Pancreas (tissue), 10 donors: ENCODE data around the gene FRZB. TPM values are rescaled to one million over a fixed set of nuclear protein-coding genes. Genes with fewer than 3 reads are reported as not detected.
"Not testable (repeated sequence)": the region's sequence is repeated elsewhere in the genome, so short reads cannot be mapped to it uniquely, and the experiment has no call there.

Experiments
- ATAC-seq, 4 donors: fragments of 200-7000 bp; cut with Tn5 transposase; one replicate each; pipeline versions ENCODE4 v1.8.0 to v1.9.1; 2020; ENCODE audit warnings: mild to moderate bottlenecking in 4 of 4, moderate library complexity in 4 of 4
- DNase-seq, 6 donors: peaks; one replicate each; pipeline ENCODE4 v3.0.0-alpha.2; 2020
- FAIRE-seq: peaks from 2 replicates; lab custom pipeline; 2012; peaks lifted over from hg19 to GRCh38; lab: Jason Lieb, UNC
- H3K27ac ChIP-seq, 4 donors: fragments of 200-600 bp; sonication (generic); 1 replicate in 3 of 4; 2 replicates in 1 of 4; pipeline versions ENCODE4 v1.5.0 to v1.8.0; 2020
- H3K27me3 ChIP-seq, 4 donors: fragments of 200-600 bp; one replicate each; pipeline ENCODE4 v1.8.0; 2021
- H3K36me3 ChIP-seq, 3 donors: fragments of 200-600 bp; sonication (generic) in 1 of 3; one replicate each; pipeline versions ENCODE4 v1.5.0 to v1.8.0; 2020 to 2021
- H3K4me1 ChIP-seq, 3 donors: fragments of 200-600 bp; one replicate each; pipeline ENCODE4 v1.8.0; 2021
- H3K4me3 ChIP-seq, 4 donors: fragments of 200-600 bp; sonication (generic) in 2 of 4; one replicate each; pipeline versions ENCODE4 v1.5.0 to v1.8.0; 2020 to 2021
- H3K9me3 ChIP-seq, 4 donors: fragments of 200-600 bp; one replicate each; pipeline ENCODE4 v1.8.0; 2021
- WGBS, 2 donors: extraction: QIAGEN DNeasy Blood & Tissue Kit; methylation state at CpG; one replicate each; pipeline ENCODE4 v1.1.7; 2013; 5-methylcytosine and 5-hydroxymethylcytosine counted together
- intact Hi-C, 3 donors: fragments of 100-400 bp; cut with DNase I; formaldehyde crosslinking; loops; one replicate each; pipeline versions ENCODE4 v1.11.1 to v1.14.2; 2022
- polyA plus RNA-seq, 2 donors: library from polyadenylated mRNA; stranded (reverse); fragments of 200-250 nt; gene quantifications; one replicate each; pipeline ENCODE4 v1.2.3, GENCODE V29; 2013
- total RNA-seq, 6 donors: library from RNA; stranded (reverse); fragmentation: NEBNext Ultra II Directional in 4 of 6; extraction: Animal tissue kit (Norgen Biotek cat#: 25700) in 4 of 6; gene quantifications; one replicate each; pipeline versions ENCODE4 v1.2.1 to v1.2.4, GENCODE V29; 2021 to 2023
- TF ChIP-seq, protein P1 (sequence below), 4 donors: fragments of 200-600 bp; sonication (generic) in 3 of 4; IDR thresholded peaks; one replicate each; pipeline versions ENCODE4 v1.5.0 to v1.8.0; 2021; ENCODE audit warnings: antibody characterized with exemption in 4 of 4
- donor health status: healthy with polysubstance abuse.
- donor health status: DM: no; HTN: no; CAD: no; lungs with moderate emphysema.
- donor health status: DM: no; HTN: no; CAD: no.
- donor health status: control.
- donor health status: control.
- donor health status: Bipolar disorder and iron deficiency.
- donor health status: DM: yes; HTN: yes; CAD: no.
- donor health status: DM: no; HTN: no; CAD: no.
- donor health status: DM: no; HTN: no; CAD: no.
- donor health status: DM: yes; HTN: yes; CAD: no.

Gene FRZB
- total and polyA plus RNA-seq, 8 donors, result 0.35 to 3.5 (median 0.78) TPM

DNA sequence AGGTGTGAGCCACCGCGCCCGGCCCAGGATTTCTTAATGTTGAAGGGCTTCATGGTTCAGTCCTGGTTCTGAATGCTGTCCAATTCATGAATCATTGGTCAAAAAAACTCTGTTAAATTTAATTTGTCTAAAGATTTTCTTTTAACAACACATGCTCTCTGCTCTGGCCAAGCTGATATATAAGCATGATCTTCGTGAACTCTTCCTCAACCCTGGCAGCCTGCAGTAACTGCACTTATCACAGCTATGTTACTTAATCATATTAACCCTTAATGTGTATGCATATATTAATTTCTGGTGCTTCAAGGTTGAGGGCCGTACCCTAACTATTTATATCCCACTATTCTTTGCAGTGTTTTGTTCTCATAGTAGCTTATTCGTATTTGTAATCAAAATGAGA, 29.4 kb upstream of the FRZB start:
- Histone ChIP-seq H3K36me3 (no peaks in the 10 kb centered on the region), H3K4me3 (no peak overlapping the region), H3K9me3 (no peaks in the 10 kb centered on the region), H3K27ac (no peak overlapping the region), H3K27me3 (no peaks in the 10 kb centered on the region), H3K4me1 (no peaks in the 10 kb centered on the region)
- FAIRE-seq (no peak), DNase-seq (no peak), ATAC-seq (no peak)
- TF ChIP-seq, protein P1, sequence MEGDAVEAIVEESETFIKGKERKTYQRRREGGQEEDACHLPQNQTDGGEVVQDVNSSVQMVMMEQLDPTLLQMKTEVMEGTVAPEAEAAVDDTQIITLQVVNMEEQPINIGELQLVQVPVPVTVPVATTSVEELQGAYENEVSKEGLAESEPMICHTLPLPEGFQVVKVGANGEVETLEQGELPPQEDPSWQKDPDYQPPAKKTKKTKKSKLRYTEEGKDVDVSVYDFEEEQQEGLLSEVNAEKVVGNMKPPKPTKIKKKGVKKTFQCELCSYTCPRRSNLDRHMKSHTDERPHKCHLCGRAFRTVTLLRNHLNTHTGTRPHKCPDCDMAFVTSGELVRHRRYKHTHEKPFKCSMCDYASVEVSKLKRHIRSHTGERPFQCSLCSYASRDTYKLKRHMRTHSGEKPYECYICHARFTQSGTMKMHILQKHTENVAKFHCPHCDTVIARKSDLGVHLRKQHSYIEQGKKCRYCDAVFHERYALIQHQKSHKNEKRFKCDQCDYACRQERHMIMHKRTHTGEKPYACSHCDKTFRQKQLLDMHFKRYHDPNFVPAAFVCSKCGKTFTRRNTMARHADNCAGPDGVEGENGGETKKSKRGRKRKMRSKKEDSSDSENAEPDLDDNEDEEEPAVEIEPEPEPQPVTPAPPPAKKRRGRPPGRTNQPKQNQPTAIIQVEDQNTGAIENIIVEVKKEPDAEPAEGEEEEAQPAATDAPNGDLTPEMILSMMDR (IDR thresholded peaks at IDR 0.05), result no peak
- WGBS, 2 donors, result 86 to 90% methylated on average over 6 of the region's 6 CpGs
- intact Hi-C loops, result no loop called here

GRCh38 chr2:182895169-182895568, 28.7 kb upstream of the FRZB start:
- Histone ChIP-seq H3K36me3 (no peaks in the 10 kb centered on the region), H3K27ac (no peak overlapping the region), H3K4me3 (no peak overlapping the region), H3K4me1 (no peaks in the 10 kb centered on the region), H3K9me3 (no peaks in the 10 kb centered on the region), H3K27me3 (no peaks in the 10 kb centered on the region)
- intact Hi-C loops, result no loop called here
- TF ChIP-seq, protein P1 (IDR thresholded peaks at IDR 0.05), result no peak
- FAIRE-seq (no peak), ATAC-seq (no peak), DNase-seq (no peak)
- WGBS, 2 donors, result 89 to 94% methylated on average over 4 of the region's 4 CpGs

- Histone ChIP-seq H3K27ac (no peak overlapping the region), H3K27me3 (no peaks in the 10 kb centered on the region), H3K9me3 (no peaks in the 10 kb centered on the region), H3K4me3 (no peak overlapping the region), H3K36me3 (no peaks in the 10 kb centered on the region), H3K4me1 (no peaks in the 10 kb centered on the region)
- FAIRE-seq (no peak), DNase-seq (peak in 1 of 6 donors; percentile 39), ATAC-seq (no peak)
- WGBS, 2 donors, result 97 to 98% methylated on average over 9 of the region's 9 CpGs
- TF ChIP-seq, protein P1 (IDR thresholded peaks at IDR 0.05), result no peak
- intact Hi-C loops, result no loop called here
Observed at GRCh38 chr2:182894174-182894573, 27.7 kb upstream of the FRZB start.

DNA sequence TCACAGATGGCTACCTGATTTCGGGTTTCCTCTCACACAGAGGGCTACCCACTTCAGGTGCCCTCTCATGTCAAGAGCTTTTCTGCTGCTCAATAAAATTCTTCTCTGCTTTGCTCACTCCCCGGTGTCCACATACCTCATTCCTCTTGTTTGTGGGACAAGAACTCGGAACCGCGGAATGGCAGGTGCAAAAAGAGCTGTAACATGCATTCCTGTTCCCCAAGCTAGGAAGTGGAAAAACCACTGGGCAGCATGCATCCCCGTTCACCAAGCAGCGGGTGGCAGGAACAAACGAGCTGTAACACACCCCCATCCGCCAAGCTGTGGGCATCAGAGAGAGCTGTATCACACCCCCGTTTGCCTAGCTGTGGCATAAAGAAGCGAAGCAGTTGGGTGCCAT, 27.2 kb upstream of the FRZB start:
- intact Hi-C loops, result no loop called here
- TF ChIP-seq, protein P1 (IDR thresholded peaks at IDR 0.05), result no peak
- no peak overlapping the region for H3K4me3 ChIP-seq
- H3K9me3 ChIP-seq, result no peaks in the 10 kb centered on the region
- FAIRE-seq, result no peak
- H3K27ac ChIP-seq, result no peak overlapping the region
- no peaks in the 10 kb centered on the region for H3K4me1 ChIP-seq
- WGBS, 2 donors, result 89 to 97% methylated on average over 11 of the region's 11 CpGs
- DNase-seq, result no peak
- H3K36me3 ChIP-seq, result no peaks in the 10 kb centered on the region
- no peaks in the 10 kb centered on the region for H3K27me3 ChIP-seq
- ATAC-seq, result no peak

GRCh38 chr2:182893035-182893434, 26.6 kb upstream of the FRZB start:
- WGBS, 2 donors, result 91 to 98% methylated on average over 7 of the region's 7 CpGs
- H3K27ac ChIP-seq, H3K9me3 ChIP-seq, H3K27me3 ChIP-seq, ATAC-seq, H3K36me3 ChIP-seq, intact Hi-C loops, H3K4me3 ChIP-seq, DNase-seq, H3K4me1 ChIP-seq, FAIRE-seq: not testable (repeated sequence)
